WTC11 (cell line): Measurements from ENCODE around the gene SMARCC2. TPM values are rescaled to one million over a fixed set of nuclear protein-coding genes. Genes with fewer than 3 reads are reported as not detected.

ENCODE experiments used
- ATAC-seq: fragments of 200-7000 bp; cut with Tn5 transposase; 2 replicates; pipeline ENCODE4 v1.10.0; 2021; ENCODE audit warnings: mild to moderate bottlenecking, moderate library complexity
- CTCF ChIA-PET: fragments of 300-600 bp; sonication (Branson Sonifier 250); formaldehyde crosslinking; loops from one replicate; lab custom pipeline; 2021; ENCODE audit warnings: antibody characterized with exemption; lab: Charles Lee
- POLR2A ChIA-PET: fragments of 350-600 bp; sonication (Branson Sonifier 250); formaldehyde crosslinking; loops from one replicate; lab custom pipeline; 2021; ENCODE audit warnings: antibody characterized with exemption; lab: Charles Lee
- DNase-seq: peaks from one replicate; pipeline ENCODE4 v3.0.0; 2021; ENCODE audit warnings: low spot score
- H3K27ac Mint-ChIP-seq: 2 replicates; pipeline ENCODE4 v1.8.0; 2021; ENCODE audit warnings: mixed read lengths
- H3K27me3 Mint-ChIP-seq: 2 replicates; pipeline ENCODE4 v1.8.0; 2021; ENCODE audit warnings: low read depth, mild to moderate bottlenecking, moderate library complexity, mixed read lengths
- H3K36me3 Mint-ChIP-seq: 2 replicates; pipeline ENCODE4 v1.8.0; 2021; ENCODE audit warnings: mixed read lengths
- H3K4me1 Mint-ChIP-seq: 2 replicates; pipeline ENCODE4 v1.8.0; 2022; ENCODE audit warnings: mixed read lengths
- H3K4me3 Mint-ChIP-seq: 2 replicates; pipeline ENCODE4 v1.8.0; 2021; ENCODE audit warnings: mild to moderate bottlenecking, moderate library complexity, mixed read lengths
- H3K9me3 Mint-ChIP-seq: 2 replicates; pipeline ENCODE4 v1.8.0; 2021; ENCODE audit warnings: mixed read lengths
- EMX1 ChIP-seq: fragments of 250-450 bp; sonication (Bioruptor Pico); IDR thresholded peaks from 2 replicates; pipeline ENCODE4 v1.8.0; 2021; ENCODE audit warnings: mild to moderate bottlenecking
- ETV6 ChIP-seq: sonication (generic); formaldehyde crosslinking; IDR thresholded peaks from 2 replicates; pipeline ENCODE4 v1.8.1; 2022; ENCODE audit warnings: mild to moderate bottlenecking, missing genetic modification reagents
- FOXP1 ChIP-seq: sonication (generic); formaldehyde crosslinking; IDR thresholded peaks from 2 replicates; pipeline ENCODE4 v1.8.0; 2022; ENCODE audit warnings: missing genetic modification reagents, mild to moderate bottlenecking, moderate library complexity, borderline replicate concordance
- GTF2I ChIP-seq: fragments of 250-450 bp; sonication (Bioruptor Pico); conservative IDR thresholded peaks from 2 replicates; pipeline ENCODE4 v1.4.0; 2021; ENCODE audit warnings: mild to moderate bottlenecking
- MXD4 ChIP-seq: fragments of 250-450 bp; sonication (Bioruptor Pico); IDR thresholded peaks from 2 replicates; pipeline ENCODE4 v1.8.0; 2021; ENCODE audit warnings: mild to moderate bottlenecking, moderate library complexity, borderline replicate concordance
- MYBL2 ChIP-seq: sonication (generic); formaldehyde crosslinking; IDR thresholded peaks from 2 replicates; pipeline ENCODE4 v1.8.1; 2023; ENCODE audit warnings: mild to moderate bottlenecking, moderate library complexity, missing genetic modification reagents
- NR1H2 ChIP-seq: sonication (generic); formaldehyde crosslinking; IDR thresholded peaks from 2 replicates; pipeline ENCODE4 v1.9.0; 2021; ENCODE audit warnings: mild to moderate bottlenecking, moderate library complexity, missing genetic modification reagents
- RELA ChIP-seq: sonication (generic); formaldehyde crosslinking; IDR thresholded peaks from 2 replicates; pipeline ENCODE4 v1.8.1; 2022; ENCODE audit warnings: missing genetic modification reagents, mild to moderate bottlenecking, borderline replicate concordance
- TEAD4 ChIP-seq: sonication (generic); formaldehyde crosslinking; IDR thresholded peaks from 2 replicates; pipeline ENCODE4 v1.8.0; 2022; ENCODE audit warnings: mild to moderate bottlenecking, missing genetic modification reagents
- TP53 ChIP-seq: sonication (generic); formaldehyde crosslinking; IDR thresholded peaks from 2 replicates; pipeline ENCODE4 v1.8.1; 2023; ENCODE audit warnings: mild to moderate bottlenecking, missing genetic modification reagents
- ZNF121 ChIP-seq: sonication (generic); formaldehyde crosslinking; IDR thresholded peaks from 2 replicates; pipeline ENCODE4 v1.8.0; 2023; ENCODE audit warnings: missing genetic modification reagents
- ZNF423 ChIP-seq: fragments of 250-450 bp; sonication (Bioruptor Pico); IDR thresholded peaks from 2 replicates; pipeline ENCODE4 v2.1.2; 2022; ENCODE audit warnings: mild to moderate bottlenecking, moderate library complexity
- total RNA-seq: library from RNA; stranded (reverse); gene quantifications from 3 replicates; pipeline ENCODE4 v1.2.3, GENCODE V29; 2021
- TF ChIP-seq, protein P1 (sequence below): sonication (generic); formaldehyde crosslinking; IDR thresholded peaks from 2 replicates; pipeline ENCODE4 v1.8.1; 2022; ENCODE audit warnings: missing genetic modification reagents, borderline replicate concordance
- TF ChIP-seq, protein P2 (sequence below): sonication (generic); formaldehyde crosslinking; IDR thresholded peaks from 2 replicates; pipeline ENCODE4 v1.8.0; 2022; ENCODE audit warnings: mild to moderate bottlenecking, missing genetic modification reagents
- TF ChIP-seq, protein P3 (sequence below): fragments of 250-450 bp; sonication (Bioruptor Pico); IDR thresholded peaks from 2 replicates; pipeline ENCODE4 v1.8.0; 2021; ENCODE audit warnings: mild to moderate bottlenecking
- TF ChIP-seq, protein P4 (sequence below): sonication (generic); formaldehyde crosslinking; IDR thresholded peaks from 2 replicates; pipeline ENCODE4 v1.8.1; 2023; ENCODE audit warnings: mild to moderate bottlenecking, moderate library complexity, missing genetic modification reagents
- TF ChIP-seq, protein P5 (sequence below): fragments of 250-450 bp; sonication (Bioruptor Pico); conservative IDR thresholded peaks from 2 replicates; pipeline ENCODE4 v1.9.0; 2021; ENCODE audit warnings: mild to moderate bottlenecking
- TF ChIP-seq, protein P6 (sequence below): sonication (generic); formaldehyde crosslinking; IDR thresholded peaks from 2 replicates; pipeline ENCODE4 v1.8.1; 2022; ENCODE audit warnings: low read depth, mild to moderate bottlenecking, moderate library complexity, missing genetic modification reagents, borderline replicate concordance
- TF ChIP-seq, protein P7 (sequence below): sonication (generic); formaldehyde crosslinking; IDR thresholded peaks from 2 replicates; pipeline ENCODE4 v1.8.0; 2022; ENCODE audit warnings: missing genetic modification reagents
- TF ChIP-seq, protein P8 (sequence below): sonication (generic); formaldehyde crosslinking; IDR thresholded peaks from 2 replicates; pipeline ENCODE4 v1.8.1; 2023; ENCODE audit warnings: mild to moderate bottlenecking, missing genetic modification reagents

The SMARCC2 gene
- total RNA-seq, 1 experiment from 2014 or later = 76.8 TPM

DNA sequence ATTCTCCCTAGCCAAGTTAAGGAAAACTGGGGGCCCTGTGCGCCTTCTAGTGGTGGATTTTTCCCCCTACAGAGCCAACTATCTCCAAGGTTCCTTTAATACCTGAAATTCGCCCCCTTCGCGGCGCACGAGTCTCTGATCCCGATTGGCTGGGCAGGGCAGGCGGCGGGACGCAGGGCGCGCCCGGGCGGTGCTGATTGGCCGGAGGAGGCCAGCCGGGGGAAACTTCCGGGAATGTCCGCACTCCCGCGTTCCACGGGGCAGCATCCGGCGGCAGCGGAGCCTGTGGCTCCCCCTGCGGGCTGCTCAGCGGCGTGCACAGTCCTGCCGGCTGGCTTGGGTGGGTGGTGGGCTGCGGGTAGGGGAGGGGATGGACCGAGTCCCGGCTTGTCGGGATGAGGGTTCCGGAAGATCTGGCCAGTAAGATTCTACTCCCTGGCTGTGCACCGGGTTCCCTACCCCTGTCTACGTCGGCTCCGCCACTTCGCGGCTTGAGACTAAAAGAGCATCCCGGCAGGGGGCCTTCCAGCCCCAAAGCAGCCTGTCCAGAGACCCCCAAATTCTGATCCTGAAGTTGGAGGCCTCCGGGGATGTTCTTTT, 34.9 kb upstream of the SMARCC2 start, which contains the start of gene NABP2 (continued):
- TF ChIP-seq, protein P1, sequence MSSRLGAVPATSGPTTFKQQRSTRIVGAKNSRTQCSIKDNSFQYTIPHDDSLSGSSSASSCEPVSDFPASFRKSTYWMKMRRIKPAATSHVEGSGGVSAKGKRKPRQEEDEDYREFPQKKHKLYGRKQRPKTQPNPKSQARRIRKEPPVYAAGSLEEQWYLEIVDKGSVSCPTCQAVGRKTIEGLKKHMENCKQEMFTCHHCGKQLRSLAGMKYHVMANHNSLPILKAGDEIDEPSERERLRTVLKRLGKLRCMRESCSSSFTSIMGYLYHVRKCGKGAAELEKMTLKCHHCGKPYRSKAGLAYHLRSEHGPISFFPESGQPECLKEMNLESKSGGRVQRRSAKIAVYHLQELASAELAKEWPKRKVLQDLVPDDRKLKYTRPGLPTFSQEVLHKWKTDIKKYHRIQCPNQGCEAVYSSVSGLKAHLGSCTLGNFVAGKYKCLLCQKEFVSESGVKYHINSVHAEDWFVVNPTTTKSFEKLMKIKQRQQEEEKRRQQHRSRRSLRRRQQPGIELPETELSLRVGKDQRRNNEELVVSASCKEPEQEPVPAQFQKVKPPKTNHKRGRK (CRISPR knock-in tag) = no peak
- TF ChIP-seq ETV6 (CRISPR knock-in tag) = peak; percentile 89
- TF ChIP-seq FOXP1 (CRISPR knock-in tag) = no peak
- TF ChIP-seq MXD4 (CRISPR knock-in tag) = no peak
- TF ChIP-seq NR1H2 (CRISPR knock-in tag) = no peak
- TF ChIP-seq, protein P2, sequence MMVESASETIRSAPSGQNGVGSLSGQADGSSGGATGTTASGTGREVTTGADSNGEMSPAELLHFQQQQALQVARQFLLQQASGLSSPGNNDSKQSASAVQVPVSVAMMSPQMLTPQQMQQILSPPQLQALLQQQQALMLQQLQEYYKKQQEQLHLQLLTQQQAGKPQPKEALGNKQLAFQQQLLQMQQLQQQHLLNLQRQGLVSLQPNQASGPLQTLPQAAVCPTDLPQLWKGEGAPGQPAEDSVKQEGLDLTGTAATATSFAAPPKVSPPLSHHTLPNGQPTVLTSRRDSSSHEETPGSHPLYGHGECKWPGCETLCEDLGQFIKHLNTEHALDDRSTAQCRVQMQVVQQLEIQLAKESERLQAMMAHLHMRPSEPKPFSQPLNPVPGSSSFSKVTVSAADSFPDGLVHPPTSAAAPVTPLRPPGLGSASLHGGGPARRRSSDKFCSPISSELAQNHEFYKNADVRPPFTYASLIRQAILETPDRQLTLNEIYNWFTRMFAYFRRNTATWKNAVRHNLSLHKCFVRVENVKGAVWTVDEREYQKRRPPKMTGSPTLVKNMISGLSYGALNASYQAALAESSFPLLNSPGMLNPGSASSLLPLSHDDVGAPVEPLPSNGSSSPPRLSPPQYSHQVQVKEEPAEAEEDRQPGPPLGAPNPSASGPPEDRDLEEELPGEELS (CRISPR knock-in tag) = peak; percentile 91
- TF ChIP-seq, protein P3, sequence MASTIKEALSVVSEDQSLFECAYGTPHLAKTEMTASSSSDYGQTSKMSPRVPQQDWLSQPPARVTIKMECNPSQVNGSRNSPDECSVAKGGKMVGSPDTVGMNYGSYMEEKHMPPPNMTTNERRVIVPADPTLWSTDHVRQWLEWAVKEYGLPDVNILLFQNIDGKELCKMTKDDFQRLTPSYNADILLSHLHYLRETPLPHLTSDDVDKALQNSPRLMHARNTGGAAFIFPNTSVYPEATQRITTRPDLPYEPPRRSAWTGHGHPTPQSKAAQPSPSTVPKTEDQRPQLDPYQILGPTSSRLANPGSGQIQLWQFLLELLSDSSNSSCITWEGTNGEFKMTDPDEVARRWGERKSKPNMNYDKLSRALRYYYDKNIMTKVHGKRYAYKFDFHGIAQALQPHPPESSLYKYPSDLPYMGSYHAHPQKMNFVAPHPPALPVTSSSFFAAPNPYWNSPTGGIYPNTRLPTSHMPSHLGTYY (CRISPR knock-in tag) = no peak
- TF ChIP-seq TP53 (CRISPR knock-in tag) = no peak
- TF ChIP-seq, protein P4, sequence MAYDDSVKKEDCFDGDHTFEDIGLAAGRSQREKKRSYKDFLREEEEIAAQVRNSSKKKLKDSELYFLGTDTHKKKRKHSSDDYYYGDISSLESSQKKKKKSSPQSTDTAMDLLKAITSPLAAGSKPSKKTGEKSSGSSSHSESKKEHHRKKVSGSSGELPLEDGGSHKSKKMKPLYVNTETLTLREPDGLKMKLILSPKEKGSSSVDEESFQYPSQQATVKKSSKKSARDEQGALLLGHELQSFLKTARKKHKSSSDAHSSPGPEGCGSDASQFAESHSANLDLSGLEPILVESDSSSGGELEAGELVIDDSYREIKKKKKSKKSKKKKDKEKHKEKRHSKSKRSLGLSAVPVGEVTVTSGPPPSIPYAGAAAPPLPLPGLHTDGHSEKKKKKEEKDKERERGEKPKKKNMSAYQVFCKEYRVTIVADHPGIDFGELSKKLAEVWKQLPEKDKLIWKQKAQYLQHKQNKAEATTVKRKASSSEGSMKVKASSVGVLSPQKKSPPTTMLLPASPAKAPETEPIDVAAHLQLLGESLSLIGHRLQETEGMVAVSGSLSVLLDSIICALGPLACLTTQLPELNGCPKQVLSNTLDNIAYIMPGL = peak; percentile 94; the same call in 1 of the 2 replicates
- TF ChIP-seq, protein P5, sequence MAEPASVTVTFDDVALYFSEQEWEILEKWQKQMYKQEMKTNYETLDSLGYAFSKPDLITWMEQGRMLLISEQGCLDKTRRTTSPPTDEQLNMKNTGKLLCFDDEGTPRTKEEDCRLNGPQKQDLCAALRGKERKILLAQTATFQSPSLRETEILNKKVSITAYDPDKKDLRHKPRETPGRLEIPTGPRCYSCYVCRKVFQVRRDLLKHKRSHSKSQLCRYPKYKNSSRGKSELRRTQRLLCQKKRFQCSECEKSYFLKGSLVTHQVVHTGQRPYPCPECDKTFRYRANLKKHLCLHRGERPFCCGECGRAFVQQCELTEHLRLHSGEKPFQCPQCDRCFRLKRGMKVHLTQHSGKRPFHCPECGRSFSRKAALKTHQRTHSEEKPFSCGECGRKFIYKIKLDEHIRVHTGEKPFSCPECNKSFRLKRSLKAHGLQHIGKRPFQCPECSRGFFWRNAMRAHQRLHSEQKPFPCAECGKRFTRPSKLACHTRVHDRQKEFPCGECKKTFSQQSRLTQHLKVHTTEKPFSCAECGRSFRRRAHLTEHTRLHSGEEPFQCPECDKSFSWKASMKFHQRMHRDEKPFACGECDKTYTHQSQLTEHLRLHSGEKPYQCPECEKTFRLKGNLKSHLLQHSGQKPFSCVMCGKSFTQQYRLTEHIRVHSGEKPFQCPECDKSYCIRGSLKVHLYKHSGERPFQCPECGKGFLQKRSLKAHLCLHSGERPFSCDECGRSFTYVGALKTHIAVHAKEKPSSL = no peak
- no peak for TF ChIP-seq EMX1 (CRISPR knock-in tag)

DNA sequence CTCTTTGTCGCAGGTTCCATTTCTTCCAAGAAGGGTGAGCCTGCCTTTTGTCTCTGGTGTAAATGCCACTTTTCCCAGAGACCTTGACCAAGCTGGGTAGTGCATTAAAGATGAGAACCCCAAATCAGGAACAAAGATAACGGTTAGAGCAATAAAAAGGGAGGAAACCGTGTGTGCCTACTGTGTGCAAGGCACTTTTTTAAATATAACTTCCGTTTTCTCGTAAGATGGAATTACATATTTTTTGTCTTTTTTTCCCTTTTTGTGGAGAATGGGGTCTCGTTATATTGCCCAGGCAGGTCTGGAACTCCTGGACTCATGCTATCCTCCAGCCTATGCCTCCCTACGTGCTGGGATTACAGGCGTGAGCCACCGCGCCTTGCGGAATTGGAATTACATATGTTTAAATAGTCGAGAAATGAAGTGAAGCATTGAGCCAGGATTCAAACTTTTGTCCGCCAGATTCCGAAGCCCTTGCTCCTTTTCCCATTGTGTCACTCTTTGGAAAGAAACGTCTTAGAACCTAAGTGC, 34.4 kb upstream of the SMARCC2 start:
- peaks cover 33% of the 10 kb centered on the region for H3K4me1 Mint-ChIP-seq
- DNase-seq (no peak), ATAC-seq (no peak)
- H3K36me3 Mint-ChIP-seq = peaks cover 7% of the 10 kb centered on the region
- CTCF ChIA-PET = interaction anchor here (1.1 to 3.1 kb wide), 2 partner anchors 17 to 34 kb away, joined by 6 to 35 read pairs; partner anchors contain the start of gene ANKRD52
- H3K4me3 Mint-ChIP-seq = peak overlapping the region; percentile 98
- peak overlapping the region; percentile 97 for H3K27ac Mint-ChIP-seq
- H3K9me3 Mint-ChIP-seq = no peaks in the 10 kb centered on the region
- no peaks in the 10 kb centered on the region for H3K27me3 Mint-ChIP-seq
- POLR2A ChIA-PET = interaction anchor here (2.3 kb wide), 1 partner anchor 36 kb away, joined by 8 read pairs; no protein-coding TSS in a partner anchor
- TF ChIP-seq RELA (CRISPR knock-in tag) = no peak
- TF ChIP-seq TEAD4 = no peak
- TF ChIP-seq, protein P6, sequence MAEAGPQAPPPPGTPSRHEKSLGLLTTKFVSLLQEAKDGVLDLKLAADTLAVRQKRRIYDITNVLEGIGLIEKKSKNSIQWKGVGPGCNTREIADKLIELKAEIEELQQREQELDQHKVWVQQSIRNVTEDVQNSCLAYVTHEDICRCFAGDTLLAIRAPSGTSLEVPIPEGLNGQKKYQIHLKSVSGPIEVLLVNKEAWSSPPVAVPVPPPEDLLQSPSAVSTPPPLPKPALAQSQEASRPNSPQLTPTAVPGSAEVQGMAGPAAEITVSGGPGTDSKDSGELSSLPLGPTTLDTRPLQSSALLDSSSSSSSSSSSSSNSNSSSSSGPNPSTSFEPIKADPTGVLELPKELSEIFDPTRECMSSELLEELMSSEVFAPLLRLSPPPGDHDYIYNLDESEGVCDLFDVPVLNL (CRISPR knock-in tag) = no peak
- TF ChIP-seq TP53 (CRISPR knock-in tag) = no peak
- no peak for TF ChIP-seq ZNF423
- TF ChIP-seq, protein P7, sequence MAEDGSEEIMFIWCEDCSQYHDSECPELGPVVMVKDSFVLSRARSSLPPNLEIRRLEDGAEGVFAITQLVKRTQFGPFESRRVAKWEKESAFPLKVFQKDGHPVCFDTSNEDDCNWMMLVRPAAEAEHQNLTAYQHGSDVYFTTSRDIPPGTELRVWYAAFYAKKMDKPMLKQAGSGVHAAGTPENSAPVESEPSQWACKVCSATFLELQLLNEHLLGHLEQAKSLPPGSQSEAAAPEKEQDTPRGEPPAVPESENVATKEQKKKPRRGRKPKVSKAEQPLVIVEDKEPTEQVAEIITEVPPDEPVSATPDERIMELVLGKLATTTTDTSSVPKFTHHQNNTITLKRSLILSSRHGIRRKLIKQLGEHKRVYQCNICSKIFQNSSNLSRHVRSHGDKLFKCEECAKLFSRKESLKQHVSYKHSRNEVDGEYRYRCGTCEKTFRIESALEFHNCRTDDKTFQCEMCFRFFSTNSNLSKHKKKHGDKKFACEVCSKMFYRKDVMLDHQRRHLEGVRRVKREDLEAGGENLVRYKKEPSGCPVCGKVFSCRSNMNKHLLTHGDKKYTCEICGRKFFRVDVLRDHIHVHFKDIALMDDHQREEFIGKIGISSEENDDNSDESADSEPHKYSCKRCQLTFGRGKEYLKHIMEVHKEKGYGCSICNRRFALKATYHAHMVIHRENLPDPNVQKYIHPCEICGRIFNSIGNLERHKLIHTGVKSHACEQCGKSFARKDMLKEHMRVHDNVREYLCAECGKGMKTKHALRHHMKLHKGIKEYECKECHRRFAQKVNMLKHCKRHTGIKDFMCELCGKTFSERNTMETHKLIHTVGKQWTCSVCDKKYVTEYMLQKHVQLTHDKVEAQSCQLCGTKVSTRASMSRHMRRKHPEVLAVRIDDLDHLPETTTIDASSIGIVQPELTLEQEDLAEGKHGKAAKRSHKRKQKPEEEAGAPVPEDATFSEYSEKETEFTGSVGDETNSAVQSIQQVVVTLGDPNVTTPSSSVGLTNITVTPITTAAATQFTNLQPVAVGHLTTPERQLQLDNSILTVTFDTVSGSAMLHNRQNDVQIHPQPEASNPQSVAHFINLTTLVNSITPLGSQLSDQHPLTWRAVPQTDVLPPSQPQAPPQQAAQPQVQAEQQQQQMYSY = no peak
- TF ChIP-seq, protein P8, sequence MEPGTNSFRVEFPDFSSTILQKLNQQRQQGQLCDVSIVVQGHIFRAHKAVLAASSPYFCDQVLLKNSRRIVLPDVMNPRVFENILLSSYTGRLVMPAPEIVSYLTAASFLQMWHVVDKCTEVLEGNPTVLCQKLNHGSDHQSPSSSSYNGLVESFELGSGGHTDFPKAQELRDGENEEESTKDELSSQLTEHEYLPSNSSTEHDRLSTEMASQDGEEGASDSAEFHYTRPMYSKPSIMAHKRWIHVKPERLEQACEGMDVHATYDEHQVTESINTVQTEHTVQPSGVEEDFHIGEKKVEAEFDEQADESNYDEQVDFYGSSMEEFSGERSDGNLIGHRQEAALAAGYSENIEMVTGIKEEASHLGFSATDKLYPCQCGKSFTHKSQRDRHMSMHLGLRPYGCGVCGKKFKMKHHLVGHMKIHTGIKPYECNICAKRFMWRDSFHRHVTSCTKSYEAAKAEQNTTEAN (CRISPR knock-in tag) = no peak
- no peak for TF ChIP-seq GTF2I (CRISPR knock-in tag)
- TF ChIP-seq ZNF121 (CRISPR knock-in tag) = no peak
- TF ChIP-seq MYBL2 (CRISPR knock-in tag) = no peak
